HCEC 1CT (cell line): ENCODE results near the gene KRTAP10-10.

ENCODE experiments used
- DNase-seq: peaks from one replicate; pipeline ENCODE4 v3.0.0-alpha.2; 2017

The KRTAP10-10 gene

DNA sequence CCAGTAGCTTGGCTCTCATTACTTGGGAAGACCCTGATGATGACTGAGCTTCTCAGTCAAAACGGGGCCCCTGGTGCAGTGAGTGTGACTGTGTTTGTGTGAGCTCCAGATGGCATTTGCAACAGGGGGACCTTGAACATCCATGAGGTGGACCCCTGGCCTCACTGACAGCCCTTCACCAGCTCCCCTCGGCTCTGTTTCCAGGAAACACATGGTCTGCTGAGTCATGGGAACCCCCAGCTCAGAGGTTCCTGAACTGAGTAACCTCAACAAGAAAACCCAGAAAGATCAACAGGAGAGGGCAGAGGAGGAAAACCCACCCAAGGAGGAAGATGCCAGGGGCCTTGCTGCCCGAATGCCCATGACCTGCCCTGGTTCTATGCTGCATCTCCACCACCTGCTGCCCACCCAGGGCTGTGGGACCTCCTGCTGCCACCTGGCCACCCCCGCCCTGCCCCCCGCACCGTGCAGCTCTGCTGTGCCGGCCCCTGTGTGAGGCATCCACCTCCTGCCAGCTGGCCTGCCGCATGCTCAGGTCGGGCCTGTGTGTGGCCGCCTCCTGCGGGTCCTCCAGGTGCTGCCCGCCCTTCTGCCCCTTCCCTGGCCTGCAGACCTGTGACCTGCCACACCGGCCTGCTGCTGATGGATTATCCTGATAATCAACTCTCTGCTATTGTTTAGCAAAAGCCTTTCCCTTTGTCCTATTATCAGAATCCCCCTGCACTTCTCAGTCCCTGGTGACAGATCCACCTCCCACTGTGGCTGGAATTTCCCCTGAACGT lies 49.0 kb downstream of the KRTAP10-10 start:
- DNase-seq: no peak

DNA sequence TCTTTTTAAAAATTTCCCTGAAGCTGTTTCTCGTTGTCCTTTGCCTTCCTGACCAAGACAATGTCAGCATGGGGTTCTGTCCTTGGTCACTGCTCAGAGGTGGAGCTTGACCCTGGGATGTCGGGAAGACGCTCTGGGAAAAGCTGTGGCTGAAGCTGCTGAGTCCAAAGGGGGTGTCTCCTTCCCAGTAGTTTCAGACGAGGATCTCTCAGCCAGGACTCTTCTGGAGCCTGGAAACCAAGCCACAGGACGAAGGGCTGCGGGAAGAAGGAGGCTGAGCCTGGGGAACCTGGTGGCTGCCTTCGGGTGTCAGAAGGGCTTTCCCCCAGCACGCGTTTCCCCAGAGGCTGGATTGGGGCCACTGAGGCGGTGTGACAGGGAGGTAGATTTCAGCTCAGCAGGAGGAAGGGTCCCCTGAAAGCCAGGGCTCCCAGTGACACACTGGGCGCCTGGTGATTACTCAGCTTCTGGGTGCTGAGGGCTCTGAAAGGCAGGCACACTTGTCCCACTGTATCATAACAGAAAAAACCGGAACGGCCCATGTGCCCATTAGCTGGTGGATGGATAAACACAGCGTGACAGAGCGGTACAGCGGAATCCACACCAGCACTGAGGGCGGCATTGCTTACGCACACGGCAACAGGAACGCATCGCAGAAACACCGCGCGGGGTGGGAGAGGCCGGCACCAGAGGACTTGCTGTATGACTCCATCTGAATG lies 49.8 kb downstream of the KRTAP10-10 start:
- DNase-seq: no peak

DNA sequence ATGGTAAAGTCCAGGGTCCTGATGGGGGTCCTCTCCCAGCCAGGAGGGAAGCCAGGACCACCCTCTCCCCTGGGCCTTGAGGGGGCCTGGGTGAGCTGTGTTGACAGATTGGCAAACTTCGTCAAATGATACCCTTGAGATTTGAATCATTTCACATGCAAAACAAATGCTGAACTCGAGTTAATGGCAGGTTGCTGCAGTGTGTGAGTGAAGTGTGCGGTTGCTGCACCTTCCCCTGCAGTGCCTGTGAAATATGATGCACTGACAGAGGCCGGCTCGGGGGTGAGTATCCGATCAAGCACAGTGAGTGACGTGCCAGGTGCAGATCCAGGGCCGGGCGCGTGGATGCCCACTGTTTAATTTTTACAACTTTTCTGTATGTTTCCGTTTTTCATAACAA lies 50.5 kb downstream of the KRTAP10-10 start:
- no peak for DNase-seq
